Measurements from ENCODE around the gene KDM4B.

The KDM4B gene

DNA sequence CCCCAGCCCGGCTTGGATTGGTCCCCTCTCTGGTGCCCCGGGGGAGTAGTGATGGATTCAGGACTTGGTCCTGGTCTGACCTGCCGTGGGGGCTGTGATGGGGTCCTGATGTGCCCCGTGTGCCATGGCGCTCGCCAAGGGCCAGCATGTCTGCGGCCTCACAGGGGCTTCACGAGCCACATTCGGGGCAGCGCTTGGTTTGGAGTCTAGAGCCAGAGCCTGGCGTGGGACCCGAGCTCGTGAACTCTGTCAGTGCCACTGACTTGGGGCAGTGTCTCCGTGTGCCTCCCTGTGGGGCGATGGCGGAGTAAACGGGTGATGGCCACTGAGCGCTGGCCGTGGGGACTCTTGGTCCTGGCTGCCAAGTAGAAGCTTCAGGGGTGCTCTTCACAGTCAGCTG is 17.1 kb downstream of the KDM4B start:
- no peak for DNase-seq

DNA sequence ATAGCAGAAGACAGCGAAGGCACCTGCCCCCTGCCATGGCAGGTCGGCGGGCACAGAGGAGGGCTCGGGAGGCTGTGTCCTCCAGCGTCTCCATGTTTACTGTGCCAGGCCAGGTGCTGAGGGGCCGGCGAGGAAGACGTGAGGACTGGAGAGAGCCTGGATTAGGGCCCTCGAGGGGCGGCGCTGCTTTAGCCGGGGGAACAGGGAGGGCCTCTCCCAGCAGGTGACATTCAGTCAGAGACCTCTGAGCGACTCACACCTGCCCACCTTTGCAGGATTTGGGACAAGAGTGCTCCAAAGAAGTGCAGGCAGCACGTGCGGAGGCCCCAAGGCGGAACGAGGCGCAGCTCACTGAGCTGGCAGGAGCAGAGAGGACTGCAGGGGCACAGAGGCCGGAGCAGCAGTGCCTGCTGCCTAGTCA is 17.6 kb downstream of the KDM4B start:
- no peak for DNase-seq

DNA sequence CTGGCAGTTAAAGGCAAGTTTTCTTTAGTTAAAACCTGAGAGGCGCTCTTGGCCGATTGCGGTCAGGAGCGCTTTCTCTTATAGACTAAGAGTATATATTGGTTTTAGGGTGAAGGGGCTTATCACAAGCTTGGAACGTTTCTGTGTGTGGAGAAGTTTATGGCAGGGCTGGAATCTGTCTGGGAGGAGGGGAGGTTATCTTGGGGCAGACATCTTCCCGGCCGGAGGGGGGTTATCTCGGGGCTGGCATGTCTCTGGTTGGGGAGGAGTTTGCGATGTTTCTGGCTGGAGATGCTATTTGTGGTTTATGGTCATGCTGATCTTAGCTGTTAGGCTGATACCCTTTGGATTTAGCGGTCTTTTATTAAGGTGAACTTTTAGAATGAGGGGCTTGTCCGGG is 18.3 kb downstream of the KDM4B start:
- no peak for DNase-seq

DNA sequence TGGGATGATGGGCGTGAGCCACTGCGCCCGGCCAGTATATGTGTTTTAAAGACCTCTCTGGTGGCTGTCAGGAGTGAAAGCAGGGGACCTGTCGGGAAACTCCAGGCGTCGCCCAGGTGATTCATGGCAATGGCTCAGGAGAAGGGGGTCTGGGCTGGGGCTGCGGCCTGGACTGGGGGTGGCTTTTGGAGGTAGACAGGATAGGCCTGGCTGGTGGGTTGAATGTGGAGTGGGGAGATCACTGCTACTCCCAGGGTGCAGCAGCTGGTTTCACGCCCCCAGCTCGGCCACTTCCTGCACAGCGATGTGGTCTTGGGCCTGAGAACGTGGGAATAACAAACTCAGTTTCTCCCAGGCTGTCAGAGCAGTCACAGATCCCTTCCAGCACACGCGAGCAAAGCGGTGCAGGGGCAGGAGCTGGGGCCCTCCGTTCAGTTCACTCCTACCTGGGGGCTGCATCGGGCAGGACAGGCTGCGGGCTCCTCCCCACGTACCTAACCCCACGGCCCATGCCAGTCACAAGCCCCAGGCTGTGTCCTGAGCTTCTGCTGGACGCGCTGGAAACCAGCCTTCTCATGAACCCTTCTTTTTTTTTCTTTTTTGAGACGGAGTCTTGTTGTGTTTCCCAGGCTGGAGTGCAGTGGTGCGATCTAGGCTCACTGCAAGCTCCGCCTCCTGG is 18.9 kb downstream of the KDM4B start:
- DNase-seq, result no peak

DNA sequence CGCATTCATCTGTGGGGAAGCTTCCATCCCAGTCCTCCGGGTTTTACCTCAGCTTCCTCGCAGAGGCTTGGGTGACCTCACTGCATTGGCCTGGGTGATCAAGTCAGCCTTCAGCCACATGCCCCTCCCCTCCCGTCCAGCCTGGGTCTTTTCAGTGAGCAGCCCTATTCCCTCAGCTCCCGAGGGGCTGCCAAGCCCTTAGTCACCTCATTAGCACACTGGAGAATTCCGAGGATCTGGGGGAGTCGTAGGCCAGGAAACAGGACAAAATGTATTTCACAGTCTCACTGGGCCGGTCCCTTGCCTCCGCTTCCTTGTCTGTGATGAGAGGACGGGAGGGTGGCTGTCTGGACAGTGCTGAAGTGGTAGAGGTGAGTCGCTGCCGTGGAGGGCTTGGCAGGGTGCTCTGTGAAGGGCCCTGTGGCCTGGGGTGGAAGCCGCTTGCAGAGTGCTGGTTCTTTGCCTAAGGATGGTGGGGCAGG is 19.9 kb downstream of the KDM4B start:
- DNase-seq, result no peak

DNA sequence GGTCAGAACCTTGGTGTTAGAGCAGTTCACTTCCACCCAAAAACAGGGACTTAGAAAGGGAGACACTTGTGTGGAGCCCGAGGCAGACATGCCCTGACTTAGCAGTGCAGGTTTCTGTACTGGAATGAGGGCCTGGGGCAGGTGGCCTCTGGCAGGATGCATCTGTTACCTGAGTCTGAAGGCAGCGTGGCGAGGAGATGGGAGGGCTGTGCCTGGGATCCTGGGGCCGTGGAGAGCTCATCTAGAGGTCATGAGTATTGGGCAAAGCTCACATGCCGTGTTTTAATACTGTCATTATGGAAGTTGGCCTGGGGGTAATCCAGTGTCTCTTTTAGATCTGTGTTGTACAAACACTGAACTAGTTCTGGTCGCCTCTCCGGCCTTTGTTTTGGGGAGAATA is 21.4 kb downstream of the KDM4B start:
- no peak for DNase-seq

DNA sequence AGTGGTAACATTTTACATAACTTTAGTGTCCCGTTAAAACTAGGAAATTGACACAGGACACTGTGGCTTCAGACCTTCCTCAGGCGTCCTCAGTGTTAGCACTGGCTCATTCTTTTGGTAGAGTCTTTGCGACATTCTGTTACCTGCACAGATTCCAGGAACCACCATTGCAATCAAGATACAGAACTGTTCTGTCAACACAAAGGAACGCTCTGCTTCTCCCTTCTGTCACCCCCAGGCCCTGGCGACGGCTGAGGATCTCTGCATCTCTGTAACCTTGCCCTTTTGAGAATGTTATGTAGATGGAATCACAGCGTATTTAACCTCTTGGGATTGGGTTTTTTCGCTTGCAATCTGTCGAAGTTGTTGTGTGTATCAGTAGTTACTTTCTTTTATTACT is 22.6 kb downstream of the KDM4B start:
- no peak for DNase-seq

DNA sequence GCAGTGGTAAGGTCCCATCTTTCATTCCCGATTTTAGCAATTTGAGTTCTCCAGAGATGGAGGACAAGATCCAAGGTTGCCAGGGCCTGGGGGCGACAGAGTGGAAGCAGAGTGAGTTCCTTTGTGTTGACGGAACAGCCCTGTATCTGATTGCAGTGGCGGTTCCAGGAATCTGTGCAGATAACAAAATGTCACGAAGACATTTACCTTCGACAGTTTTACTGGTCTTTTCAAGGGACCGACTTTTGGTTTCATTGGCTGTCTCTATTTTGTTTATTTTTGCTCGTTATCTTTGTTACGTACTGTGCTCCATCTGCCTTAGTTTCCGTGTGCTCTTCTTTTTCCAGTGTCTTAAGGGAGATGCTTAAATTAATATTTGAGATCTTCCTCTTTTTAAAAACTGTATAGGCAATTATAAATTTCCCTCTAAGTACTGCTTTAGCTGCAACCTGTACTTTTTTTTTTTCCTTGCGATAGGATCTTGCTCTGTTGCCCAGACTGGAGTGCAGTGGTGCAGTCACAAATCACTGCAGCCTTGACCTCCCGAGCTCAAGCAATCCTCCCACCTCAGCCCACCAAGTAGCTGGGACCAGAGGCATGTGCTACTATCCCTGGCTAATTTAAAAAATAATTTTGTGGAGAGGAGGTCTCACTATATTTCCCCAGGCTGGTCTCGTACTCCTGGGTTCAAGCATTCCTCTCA is 23.2 kb downstream of the KDM4B start:
- no peak for DNase-seq

DNA sequence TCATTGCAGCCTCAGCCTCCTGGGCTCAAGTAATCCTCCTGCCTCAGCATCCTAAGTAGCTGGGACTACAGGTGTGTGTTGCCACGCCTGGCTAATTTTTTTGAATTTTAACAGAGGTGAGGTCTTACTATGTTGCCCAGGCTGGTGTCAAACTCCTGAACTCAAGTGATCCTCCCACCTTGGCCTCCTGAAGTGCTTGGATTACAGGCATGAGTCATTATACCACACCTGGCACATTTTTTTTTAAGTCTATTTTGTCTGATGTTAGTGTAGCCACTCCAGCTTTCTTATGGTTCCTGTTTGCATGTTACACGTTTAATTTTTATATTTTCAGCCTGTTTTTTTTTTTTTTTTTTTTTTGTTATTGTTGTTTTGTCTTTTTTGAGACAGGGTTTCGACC is 24.8 kb downstream of the KDM4B start:
- no peak for DNase-seq

DNA sequence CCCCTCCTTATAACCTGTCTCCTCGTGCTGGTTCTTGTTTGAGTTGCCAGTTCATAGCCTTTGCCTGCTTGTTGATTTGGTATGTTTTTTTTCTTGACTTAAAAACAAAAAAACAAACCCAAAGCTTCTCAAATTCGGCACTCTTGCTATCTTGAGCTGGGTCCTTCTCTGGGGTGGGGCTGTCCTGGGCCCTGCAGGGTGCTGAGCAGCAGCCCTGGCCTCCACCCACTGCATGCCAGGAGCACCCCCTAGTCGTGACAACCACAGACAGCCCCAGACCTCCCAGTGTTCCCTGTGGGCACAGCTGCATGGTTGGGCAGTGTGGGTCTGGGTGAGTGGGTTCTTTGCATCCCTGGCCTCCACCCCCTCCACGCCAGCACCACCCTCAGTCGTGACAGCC is 27.8 kb downstream of the KDM4B start:
- DNase-seq, result no peak

DNA sequence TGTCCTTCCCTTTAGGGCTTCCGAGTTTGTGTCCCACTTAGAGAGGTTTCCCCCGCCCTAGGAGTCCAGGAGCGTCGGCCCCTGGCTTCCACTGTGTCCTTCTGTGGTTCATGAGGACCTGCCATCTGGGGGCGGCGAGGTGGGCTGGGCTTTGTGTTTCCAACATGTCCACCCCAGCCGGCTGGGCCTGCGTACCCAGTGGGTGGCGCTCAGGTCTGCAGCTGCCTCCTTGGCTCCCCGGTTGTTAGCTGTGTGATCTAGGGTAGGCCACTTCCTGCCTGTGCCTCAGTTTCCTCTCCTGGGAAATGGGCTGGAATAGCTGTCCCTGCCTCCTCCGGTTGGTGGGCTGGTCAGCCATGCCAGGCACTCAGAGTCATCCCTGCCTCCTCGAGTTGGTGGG is 28.4 kb downstream of the KDM4B start:
- no peak for DNase-seq

DNA sequence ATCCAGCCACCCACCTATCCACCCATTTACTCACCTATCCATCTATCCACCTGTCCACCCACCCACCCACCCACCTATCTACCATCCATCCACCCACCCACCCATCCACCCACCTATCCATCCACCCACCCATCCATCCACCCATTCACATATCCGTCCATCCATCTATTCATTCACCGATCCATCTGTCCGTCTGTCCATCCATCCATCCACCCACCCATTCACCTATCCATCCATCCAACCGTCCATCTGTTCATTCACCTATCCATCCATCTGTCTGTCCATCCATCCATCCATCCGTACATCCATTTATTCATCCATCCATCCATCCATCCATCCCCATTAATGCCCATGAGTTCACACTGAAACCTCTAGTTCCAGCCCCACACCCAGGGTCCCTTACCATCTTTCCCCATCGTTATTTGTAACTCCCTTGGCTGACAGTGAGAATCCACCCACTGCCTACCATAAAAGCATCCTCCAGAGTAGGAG is 31.3 kb downstream of the KDM4B start:
- no peak for DNase-seq

DNA sequence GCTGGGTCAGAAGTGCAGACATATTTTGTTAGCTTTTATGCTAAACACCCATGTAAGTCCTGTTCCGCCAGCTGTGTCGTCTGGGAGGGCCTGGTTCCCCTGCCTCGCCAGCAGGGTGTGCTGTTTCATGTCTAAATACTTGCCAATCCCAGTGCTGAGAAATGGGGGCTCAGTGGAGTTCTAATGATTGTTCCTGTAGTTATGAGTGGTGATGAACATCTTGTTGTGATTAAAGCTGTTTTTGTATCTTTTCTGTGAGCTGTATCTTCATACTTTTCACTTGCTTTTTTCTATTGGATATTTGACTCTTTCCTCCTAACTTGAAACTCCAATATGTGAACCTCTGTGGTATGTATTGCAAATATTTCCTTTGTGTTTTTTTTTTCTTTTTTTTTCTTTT is 32.7 kb downstream of the KDM4B start:
- peak in 2 of 5 experiments; percentile 8 to 39 for DNase-seq

DNA sequence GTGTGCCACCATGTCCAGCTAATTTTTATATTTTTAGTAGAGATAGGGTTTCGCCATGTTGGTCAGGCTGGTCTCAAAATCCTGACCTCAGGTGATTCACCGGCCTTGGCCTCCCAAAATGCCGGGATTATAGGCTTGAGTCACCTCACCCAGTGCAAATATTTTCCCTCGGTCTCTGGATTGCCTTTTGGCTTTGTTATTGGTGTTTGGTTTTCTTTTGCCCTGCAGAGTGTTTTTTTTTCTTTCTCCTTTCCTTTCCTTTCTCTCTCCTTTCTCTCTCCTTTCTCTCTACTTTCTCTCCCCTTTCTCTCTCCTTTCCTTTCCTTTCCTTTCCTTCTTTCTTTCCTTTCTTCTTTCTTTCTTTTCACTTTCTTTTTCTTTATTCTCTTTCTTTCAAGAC is 33.2 kb downstream of the KDM4B start:
- DNase-seq, result no peak

DNA sequence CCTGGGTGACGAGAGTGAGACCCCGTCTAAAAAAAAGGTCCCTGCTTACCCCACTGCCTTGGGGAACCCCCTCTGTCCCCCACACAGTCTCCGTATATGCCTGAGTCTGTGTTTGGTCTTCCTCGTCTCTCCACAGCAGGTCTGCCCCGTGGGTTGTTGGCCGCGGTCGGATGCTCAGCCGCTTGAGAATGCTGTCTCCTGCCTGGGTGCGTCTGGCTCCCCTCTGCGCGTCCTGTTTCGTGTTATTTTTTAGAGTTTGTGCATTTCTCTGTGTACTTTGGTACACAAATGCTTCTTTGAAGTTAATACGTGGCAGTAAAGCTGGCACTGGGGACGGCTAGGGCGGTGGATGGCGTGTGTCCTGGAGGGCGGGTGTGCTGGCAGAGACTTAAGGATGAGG is 34.9 kb downstream of the KDM4B start:
- DNase-seq, result no peak

DNA sequence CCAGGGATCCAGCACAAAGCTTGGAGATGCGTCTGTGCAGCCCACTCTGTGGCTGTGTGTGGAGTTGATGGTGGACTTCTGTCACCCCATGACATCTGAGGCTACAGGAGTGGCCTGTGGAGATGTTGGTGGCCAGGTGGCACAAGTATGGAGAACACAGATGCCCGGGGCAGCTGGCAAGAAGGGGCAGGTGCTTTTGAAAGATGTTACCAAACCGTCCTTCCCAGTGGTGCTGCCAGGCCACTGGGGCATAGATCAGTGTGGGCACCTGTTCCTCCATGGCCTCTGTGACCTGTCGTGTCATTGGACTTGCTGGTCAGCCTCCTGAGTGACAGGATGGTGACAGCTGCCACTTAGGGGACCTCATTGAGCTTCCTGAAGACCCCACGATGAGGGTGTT is 36.2 kb downstream of the KDM4B start:
- no peak for DNase-seq

DNA sequence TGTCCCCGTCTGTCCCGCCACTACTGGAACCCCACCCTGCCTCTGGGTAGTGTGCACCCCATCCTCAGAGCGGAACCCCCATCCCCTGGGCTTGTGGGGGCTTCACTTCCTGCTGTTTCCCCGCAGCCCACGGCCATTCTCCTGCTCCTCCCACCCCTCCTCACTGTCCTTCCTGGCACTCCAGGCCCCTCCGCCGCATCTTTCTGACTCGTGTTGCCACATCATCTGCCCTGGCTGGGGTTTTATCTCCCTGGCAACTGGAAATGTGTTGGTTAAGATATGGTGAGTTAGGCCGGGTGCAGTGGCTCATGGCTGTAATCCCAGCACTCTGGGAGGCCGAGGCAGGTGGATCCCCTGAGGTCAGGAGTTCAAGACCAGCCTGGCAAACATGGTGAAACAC is 37.3 kb downstream of the KDM4B start:
- no peak for DNase-seq

DNA sequence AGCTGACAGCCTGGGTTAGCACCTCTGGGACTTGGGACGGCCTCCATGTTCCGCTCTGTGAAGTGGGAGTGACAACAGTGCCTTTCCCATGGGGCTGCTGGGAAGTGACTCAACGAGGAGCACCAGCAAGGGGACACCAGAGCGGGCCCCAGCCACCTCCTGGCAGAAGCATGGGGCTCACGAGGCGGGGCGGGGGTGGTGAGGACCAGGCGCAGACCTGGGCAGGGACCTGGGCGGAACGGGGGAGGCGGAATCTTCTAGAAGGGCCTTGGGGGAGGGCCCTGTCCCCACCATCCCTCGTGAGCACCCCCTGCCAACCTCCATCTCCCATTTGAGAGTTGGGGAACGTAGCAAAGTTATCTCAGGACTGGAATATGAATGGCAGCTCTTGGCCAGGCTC is 37.9 kb downstream of the KDM4B start:
- no peak for DNase-seq

DNA sequence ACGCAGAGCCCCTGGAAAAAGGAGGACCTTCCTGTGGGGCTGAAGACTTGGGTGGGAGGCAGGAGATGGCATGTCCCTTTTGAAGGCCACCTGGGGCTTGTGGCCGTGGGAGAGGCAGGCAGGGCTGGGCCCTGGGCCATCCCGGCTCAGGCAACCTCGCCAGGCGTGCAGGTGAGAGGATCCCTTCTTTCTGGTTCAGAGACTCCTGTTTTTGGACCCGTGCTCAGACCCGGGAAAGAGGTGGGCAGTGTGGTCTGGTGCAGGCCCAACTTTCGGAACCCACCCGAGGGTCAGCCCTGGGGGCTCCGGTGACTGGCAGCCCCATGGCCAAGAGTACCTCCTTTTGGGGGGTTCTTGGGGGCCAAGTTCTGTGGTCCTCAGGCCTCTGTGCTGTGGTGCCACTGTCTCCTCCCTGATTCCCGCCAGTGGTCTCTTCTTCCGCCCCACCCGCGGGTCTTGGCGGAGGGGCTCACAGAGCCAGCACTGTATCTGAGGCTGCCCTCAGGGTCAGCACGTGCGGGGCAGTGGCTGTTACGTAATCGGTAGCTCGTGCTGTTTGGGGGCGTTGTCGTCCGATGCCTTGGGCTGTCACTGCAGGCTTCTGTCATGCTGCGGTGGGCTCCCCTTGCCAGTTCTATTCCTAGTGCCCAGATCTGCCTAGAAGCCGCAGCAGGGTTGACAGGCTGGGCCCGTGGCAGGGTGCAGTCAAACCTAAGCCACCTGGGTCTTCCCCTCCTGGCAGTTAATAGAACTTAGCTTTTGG is 42.7 kb downstream of the KDM4B start:
- no peak for DNase-seq

DNA sequence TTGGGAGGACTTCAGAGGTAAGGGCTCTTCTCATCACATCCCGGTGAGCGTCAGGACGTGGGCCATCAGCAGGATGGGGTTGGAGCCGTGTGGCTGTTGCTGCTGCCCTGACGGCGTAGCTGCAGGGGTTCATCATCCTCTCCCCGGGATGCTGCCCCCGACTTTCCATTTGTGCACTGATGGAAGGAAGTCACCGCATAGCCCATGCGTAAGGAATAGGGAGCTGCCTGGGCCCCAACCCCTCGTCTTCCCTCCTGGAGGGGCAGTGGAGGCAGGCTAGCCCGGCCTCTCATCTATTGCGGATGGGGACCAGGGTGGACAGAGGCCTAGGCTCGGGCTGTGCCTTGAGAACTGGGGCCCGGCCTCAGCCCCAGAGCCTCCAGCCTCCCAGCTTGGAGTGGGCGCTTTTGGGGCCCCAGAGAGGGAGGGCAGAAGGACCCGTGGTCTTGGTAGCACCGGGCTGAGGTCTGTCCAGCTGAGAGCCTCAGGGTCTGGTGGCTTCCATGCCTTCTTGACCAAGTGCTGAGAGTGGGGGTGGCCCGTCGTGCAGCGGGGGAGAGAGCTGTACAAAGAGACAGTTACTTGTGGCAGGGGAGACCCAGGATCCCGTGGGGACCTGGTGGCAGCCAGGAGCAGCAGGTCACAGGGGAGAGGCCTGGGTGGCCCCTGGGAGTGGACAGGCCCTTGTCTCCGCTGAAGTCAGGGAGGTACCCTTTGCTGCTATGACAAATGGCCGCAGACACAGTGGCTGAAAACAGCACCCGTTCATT is 44.0 kb downstream of the KDM4B start:
- DNase-seq, result no peak

DNA sequence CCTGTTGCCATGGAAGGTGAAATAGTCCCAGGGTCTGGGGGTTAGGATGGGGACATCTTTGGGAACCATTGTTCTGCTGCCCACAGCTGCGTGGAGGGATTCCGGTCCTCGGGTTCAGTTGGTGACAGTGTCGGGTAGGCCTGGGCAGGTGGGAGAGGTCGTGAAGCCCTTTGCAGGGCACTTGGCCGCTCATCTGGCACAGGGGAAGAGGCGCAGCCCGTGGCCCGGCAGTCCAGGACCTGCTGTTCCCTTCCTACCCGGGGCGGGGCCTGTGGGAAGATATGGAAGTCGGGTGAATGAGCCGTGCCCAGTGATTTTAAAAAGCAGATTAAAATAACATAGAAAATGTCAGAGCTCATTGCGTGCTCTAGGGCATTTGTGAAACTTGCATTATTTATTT is 44.8 kb downstream of the KDM4B start:
- DNase-seq, result no peak

DNA sequence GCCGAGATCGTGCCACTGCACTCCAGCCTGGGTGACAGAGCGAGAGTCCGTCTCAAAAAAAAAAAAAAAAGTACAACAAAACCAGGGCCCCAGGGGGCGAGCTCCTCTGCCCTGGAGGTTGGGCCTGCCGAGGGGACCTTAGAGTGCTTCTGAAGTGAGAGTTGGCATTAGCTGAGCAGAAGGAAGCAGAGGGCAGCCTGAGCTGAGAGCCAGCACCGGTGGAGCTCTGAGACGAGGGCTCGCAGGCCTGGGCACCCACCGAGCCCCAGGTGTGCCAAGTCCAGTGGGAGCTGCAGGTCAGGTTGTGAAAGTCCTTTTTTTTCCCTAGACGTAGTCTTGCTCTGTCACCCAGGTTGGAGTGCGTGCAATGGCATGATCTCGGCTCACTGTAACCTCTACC is 46.0 kb downstream of the KDM4B start:
- DNase-seq, result no peak

DNA sequence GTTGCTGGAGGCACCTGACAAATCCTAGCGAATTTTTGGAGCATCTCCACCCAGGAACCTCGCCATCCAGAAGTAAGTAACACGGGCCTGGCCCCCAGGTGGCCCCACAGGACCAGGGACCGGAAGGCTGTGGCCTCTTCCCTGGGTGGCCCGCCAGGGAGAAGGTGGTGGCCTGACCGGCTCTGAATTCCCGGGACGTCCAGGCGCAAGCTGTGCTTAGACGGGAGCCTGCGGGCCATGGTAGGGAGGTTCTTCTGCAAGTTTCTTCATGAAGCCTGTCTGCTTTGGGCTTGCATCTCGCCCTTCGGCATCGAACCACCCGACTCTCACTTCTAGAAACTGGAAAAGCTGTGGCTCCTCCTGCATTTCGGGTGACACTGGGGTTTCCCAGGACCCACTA is 47.4 kb downstream of the KDM4B start:
- no peak for DNase-seq

All from T-helper 2 cell (primary cell).